H9 (cell line): ENCODE results near the gene SRGAP1. TPM values are rescaled to one million over a fixed set of nuclear protein-coding genes. Genes with fewer than 3 reads are reported as not detected.

Experiments used
- DNase-seq: peaks from one replicate; pipeline ENCODE4 v3.0.0-alpha.2; 2017
- H2AFZ ChIP-seq: one replicate; pipeline ENCODE4 v1.6.1; 2013; ENCODE audit warnings: mild to moderate bottlenecking, low read length, control low read depth, moderate library complexity
- H2AK5ac ChIP-seq: 2 replicates; pipeline ENCODE4 v1.6.1; 2013; ENCODE audit warnings: low read length, control low read depth, mixed read lengths; ENCODE audit not compliant: insufficient read length
- H2BK120ac ChIP-seq: one replicate; pipeline ENCODE4 v1.6.1; 2013; ENCODE audit warnings: low read depth, mild to moderate bottlenecking, low read length, control low read depth, inconsistent platforms; ENCODE audit not compliant: poor library complexity, severe bottlenecking
- H2BK12ac ChIP-seq: 2 replicates; pipeline ENCODE4 v1.6.1; 2013; ENCODE audit warnings: low read length, control low read depth, mixed read lengths, low read depth; ENCODE audit not compliant: insufficient read length
- H2BK15ac ChIP-seq: 2 replicates; pipeline ENCODE4 v1.6.1; 2013; ENCODE audit warnings: low read depth, low read length, control low read depth
- H2BK20ac ChIP-seq: one replicate; pipeline ENCODE4 v1.6.1; 2013; ENCODE audit warnings: low read depth, mild to moderate bottlenecking, low read length, control low read depth, inconsistent platforms; ENCODE audit not compliant: poor library complexity, severe bottlenecking
- H2BK5ac ChIP-seq: 2 replicates; pipeline ENCODE4 v1.6.1; 2013; ENCODE audit warnings: low read length, control low read depth, mixed read lengths; ENCODE audit not compliant: insufficient read length
- H3K14ac ChIP-seq: 2 replicates; pipeline ENCODE4 v1.6.1; 2013; ENCODE audit warnings: low read length, control low read depth; ENCODE audit not compliant: insufficient read depth
- H3K18ac ChIP-seq: 2 replicates; pipeline ENCODE4 v1.6.1; 2013; ENCODE audit warnings: low read depth, mild to moderate bottlenecking, mixed read lengths, low read length, control low read depth; ENCODE audit not compliant: insufficient read length
- H3K23ac ChIP-seq: 2 replicates; pipeline ENCODE4 v1.6.1; 2013; ENCODE audit warnings: low read length, control low read depth, mixed read lengths, low read depth; ENCODE audit not compliant: insufficient read length
- H3K23me2 ChIP-seq: 2 replicates; pipeline ENCODE4 v1.6.1; 2013; ENCODE audit warnings: low read depth, mild to moderate bottlenecking, mixed read lengths, low read length, control low read depth; ENCODE audit not compliant: insufficient read length, poor library complexity, severe bottlenecking
- H3K27ac ChIP-seq: 2 replicates; pipeline ENCODE4 v1.5.1; 2013; ENCODE audit warnings: low read length, control low read depth, mixed read lengths, low read depth; ENCODE audit not compliant: insufficient read length
- H3K27me3 ChIP-seq: 2 replicates; pipeline ENCODE4 v1.6.1; 2013; ENCODE audit warnings: low read length, control low read depth, inconsistent platforms; ENCODE audit not compliant: insufficient read depth
- H3K4ac ChIP-seq: 2 replicates; pipeline ENCODE4 v1.6.1; 2013; ENCODE audit warnings: low read depth, mild to moderate bottlenecking, control low read depth, inconsistent platforms, low read length, moderate library complexity
- H3K4me1 ChIP-seq: 2 replicates; pipeline ENCODE4 v1.6.1; 2013; ENCODE audit warnings: low read length, control low read depth, inconsistent platforms; ENCODE audit not compliant: insufficient read depth
- H3K4me2 ChIP-seq: 2 replicates; pipeline ENCODE4 v1.6.1; 2013; ENCODE audit warnings: low read length, control low read depth, mixed read lengths; ENCODE audit not compliant: insufficient read length, insufficient read depth
- H3K56ac ChIP-seq: 2 replicates; pipeline ENCODE4 v1.6.1; 2013; ENCODE audit warnings: low read depth, mild to moderate bottlenecking, mixed read lengths, low read length, control low read depth; ENCODE audit not compliant: insufficient read length
- H3K79me1 ChIP-seq: 2 replicates; pipeline ENCODE4 v1.6.1; 2013; ENCODE audit warnings: low read depth, mild to moderate bottlenecking, moderate library complexity, low read length, control low read depth, inconsistent platforms; ENCODE audit not compliant: insufficient read depth, poor library complexity, severe bottlenecking
- H3K79me2 ChIP-seq: 2 replicates; pipeline ENCODE4 v1.6.1; 2013; ENCODE audit warnings: low read length, control low read depth, inconsistent platforms; ENCODE audit not compliant: insufficient read depth
- H3K9ac ChIP-seq: 2 replicates; pipeline ENCODE4 v1.6.1; 2013; ENCODE audit warnings: low read length, control low read depth, mixed read lengths; ENCODE audit not compliant: insufficient read length; ENCODE audit errors: extremely low read depth
- H3K9me3 ChIP-seq: one replicate; pipeline ENCODE4 v1.6.1; 2013; ENCODE audit warnings: low read depth, low read length, inconsistent platforms; ENCODE audit not compliant: control insufficient read depth
- H3T11ph ChIP-seq: one replicate; pipeline ENCODE4 v1.6.1; 2013; ENCODE audit warnings: mild to moderate bottlenecking, low read length, control low read depth, inconsistent platforms
- H4K20me1 ChIP-seq: one replicate; pipeline ENCODE4 v1.6.1; 2013; ENCODE audit not compliant: control insufficient read depth, insufficient read length, insufficient read depth
- H4K5ac ChIP-seq: 2 replicates; pipeline ENCODE4 v1.6.1; 2013; ENCODE audit warnings: low read depth, mild to moderate bottlenecking, mixed read lengths, low read length, control low read depth; ENCODE audit not compliant: insufficient read length
- H4K8ac ChIP-seq: replicated peaks from 2 replicates; pipeline ENCODE4 v1.6.1; 2013; ENCODE audit warnings: low read length, control low read depth, mixed read lengths, low read depth; ENCODE audit not compliant: insufficient read length
- H4K91ac ChIP-seq: 2 replicates; pipeline ENCODE4 v1.6.1; 2013; ENCODE audit warnings: low read depth, mild to moderate bottlenecking, moderate library complexity, mixed read lengths, low read length, control low read depth; ENCODE audit not compliant: insufficient read length
- H3K27ac Mint-ChIP-seq, 3 experiments: 2 replicates in 2 of 3; 3 replicates in 1 of 3; pipeline ENCODE4 v1.8.0; 2020 to 2021; ENCODE audit warnings: mixed read lengths in 3 of 3, mild to moderate bottlenecking in 1 of 3, moderate library complexity in 1 of 3
- H3K27me3 Mint-ChIP-seq: 2 replicates; pipeline ENCODE4 v1.8.0; 2021; ENCODE audit warnings: low read depth, mild to moderate bottlenecking, moderate library complexity, mixed read lengths
- H3K36me3 Mint-ChIP-seq, 3 experiments: 2 replicates in 2 of 3; 3 replicates in 1 of 3; pipeline ENCODE4 v1.8.0; 2020 to 2021; ENCODE audit warnings: low read depth in 3 of 3, mixed read lengths in 3 of 3; ENCODE audit not compliant: insufficient read depth in 1 of 3
- H3K4me1 Mint-ChIP-seq, 2 experiments: 2 replicates each; pipeline ENCODE4 v1.8.0; 2020; ENCODE audit warnings: mixed read lengths in 2 of 2
- H3K4me3 Mint-ChIP-seq, 2 experiments: 2 replicates in 1 of 2; 3 replicates in 1 of 2; pipeline ENCODE4 v1.8.0; 2020 to 2021; ENCODE audit warnings: mild to moderate bottlenecking in 2 of 2, mixed read lengths in 2 of 2, moderate library complexity in 1 of 2
- H3K9me3 Mint-ChIP-seq, 2 experiments: 2 replicates in 1 of 2; 3 replicates in 1 of 2; pipeline ENCODE4 v1.8.0; 2020; ENCODE audit warnings: mild to moderate bottlenecking in 2 of 2, mixed read lengths in 2 of 2, moderate library complexity in 1 of 2
- WGBS: extraction: QIAGEN DNeasy Blood & Tissue Kit; methylation state at CpG from one replicate; pipeline ENCODE4 v1.1.7; 2013; ENCODE audit warnings: missing lambda C conversion rate, low lambda C conversion rate, mixed read lengths; ENCODE audit not compliant: insufficient read length; ENCODE audit errors: extremely low coverage; 5-methylcytosine and 5-hydroxymethylcytosine counted together
- total RNA-seq: library from RNA; stranded (reverse); gene quantifications from 2 replicates; pipeline ENCODE4 v1.2.1, GENCODE V29; 2021
- TF ChIP-seq, protein P1 (sequence below): fragments of 200-600 bp; sonication (generic); conservative IDR thresholded peaks from 3 replicates; pipeline ENCODE4 v1.8.0; 2021; ENCODE audit warnings: antibody characterized with exemption, mild to moderate bottlenecking

The SRGAP1 gene
- total RNA-seq, 1 experiment from 2014 or later, result 4.8 TPM

DNA sequence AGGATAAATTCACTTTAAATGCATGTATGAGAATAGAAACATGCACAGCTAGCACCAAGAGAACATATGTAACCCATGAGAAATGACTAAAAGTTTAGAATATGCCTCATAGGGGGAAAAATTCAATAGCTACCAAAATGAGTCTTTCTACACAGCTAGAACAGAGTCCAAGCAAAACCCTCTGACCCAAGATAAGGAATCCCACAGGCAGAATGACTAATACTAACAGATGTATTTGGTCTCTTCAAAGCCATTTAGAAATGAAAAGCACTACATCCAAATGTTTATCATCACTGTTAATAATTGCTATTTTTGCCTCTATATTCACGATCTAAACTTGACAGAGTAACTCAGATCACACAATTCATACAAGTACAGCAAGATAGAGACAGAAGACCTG, 333.6 kb downstream of the SRGAP1 start:
- Mint-ChIP-seq H3K27me3 (no peaks in the 10 kb centered on the region; the same call in 1 of the 2 replicates), H3K4me3 (no peak overlapping the region), H3K36me3 (no peaks in the 10 kb centered on the region), H3K4me1 (peaks cover 3% of the 10 kb centered on the region in 2 experiments; a peak in 2 of 4 replicates), H3K9me3 (no peaks in the 10 kb centered on the region), H3K27ac (no peak overlapping the region)
- Histone ChIP-seq H4K91ac (no peak overlapping the region), H2AFZ (no peak overlapping the region), H3K9ac (no peak overlapping the region), H4K8ac (no peak overlapping the region), H3K4ac (no peak overlapping the region), H4K20me1 (no peaks in the 10 kb centered on the region), H3K79me2 (no peaks in the 10 kb centered on the region), H3K79me1 (no peaks in the 10 kb centered on the region), H2BK120ac (no peak overlapping the region), H2BK5ac (no peak overlapping the region), H3K23me2 (no peaks in the 10 kb centered on the region), H3K27ac (no peak overlapping the region), H3K18ac (no peak overlapping the region), H3K4me1 (no peaks in the 10 kb centered on the region), H3K56ac (no peak overlapping the region), H3K4me2 (no peak overlapping the region), H3T11ph (no peak overlapping the region), H2AK5ac (no peak overlapping the region), H2BK12ac (no peak overlapping the region), H4K5ac (no peak overlapping the region), H3K23ac (no peak overlapping the region), H2BK20ac (no peak overlapping the region), H3K14ac (no peak overlapping the region), H3K9me3 (no peaks in the 10 kb centered on the region), H2BK15ac (no peak overlapping the region), H3K27me3 (no peaks in the 10 kb centered on the region)
- WGBS, result no CpG with 5 or more reads among the region's 1 CpG
- DNase-seq, result no peak
- TF ChIP-seq, protein P1, sequence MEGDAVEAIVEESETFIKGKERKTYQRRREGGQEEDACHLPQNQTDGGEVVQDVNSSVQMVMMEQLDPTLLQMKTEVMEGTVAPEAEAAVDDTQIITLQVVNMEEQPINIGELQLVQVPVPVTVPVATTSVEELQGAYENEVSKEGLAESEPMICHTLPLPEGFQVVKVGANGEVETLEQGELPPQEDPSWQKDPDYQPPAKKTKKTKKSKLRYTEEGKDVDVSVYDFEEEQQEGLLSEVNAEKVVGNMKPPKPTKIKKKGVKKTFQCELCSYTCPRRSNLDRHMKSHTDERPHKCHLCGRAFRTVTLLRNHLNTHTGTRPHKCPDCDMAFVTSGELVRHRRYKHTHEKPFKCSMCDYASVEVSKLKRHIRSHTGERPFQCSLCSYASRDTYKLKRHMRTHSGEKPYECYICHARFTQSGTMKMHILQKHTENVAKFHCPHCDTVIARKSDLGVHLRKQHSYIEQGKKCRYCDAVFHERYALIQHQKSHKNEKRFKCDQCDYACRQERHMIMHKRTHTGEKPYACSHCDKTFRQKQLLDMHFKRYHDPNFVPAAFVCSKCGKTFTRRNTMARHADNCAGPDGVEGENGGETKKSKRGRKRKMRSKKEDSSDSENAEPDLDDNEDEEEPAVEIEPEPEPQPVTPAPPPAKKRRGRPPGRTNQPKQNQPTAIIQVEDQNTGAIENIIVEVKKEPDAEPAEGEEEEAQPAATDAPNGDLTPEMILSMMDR, result no peak
